CD4-positive, alpha-beta T cell treated with Interleukin-17A for 1 hour (primary cell): ENCODE data around the gene CYP24A1.

Experiments used
- DNase-seq: peaks from one replicate; pipeline ENCODE4 v3.0.0-alpha.2; 2020

The CYP24A1 gene

GRCh38 chr20:54172856-54173652, 732 bp downstream of the CYP24A1 start:
- no peak for DNase-seq

- no peak for DNase-seq
Measured at GRCh38 chr20:54172532-54172855, 1.3 kb downstream of the CYP24A1 start.

- DNase-seq, result no peak
Measured at GRCh38 chr20:54170963-54171362, 2.8 kb downstream of the CYP24A1 start.

- no peak for DNase-seq
Measured at GRCh38 chr20:54170026-54170471, 3.7 kb downstream of the CYP24A1 start.

GRCh38 chr20:54168961-54169862, 4.6 kb downstream of the CYP24A1 start:
- DNase-seq, result no peak

GRCh38 chr20:54167909-54168872, 5.6 kb downstream of the CYP24A1 start:
- DNase-seq, result no peak

- no peak for DNase-seq
Measured at GRCh38 chr20:54166987-54167662, 6.7 kb downstream of the CYP24A1 start.

- DNase-seq, result no peak
Measured at GRCh38 chr20:54165803-54166202, 8.0 kb downstream of the CYP24A1 start.

- no peak for DNase-seq
Measured at GRCh38 chr20:54165014-54165413, 8.8 kb downstream of the CYP24A1 start.

- DNase-seq, result no peak
Measured at GRCh38 chr20:54163402-54163801, 10.4 kb downstream of the CYP24A1 start.

GRCh38 chr20:54162378-54163009, 11.3 kb downstream of the CYP24A1 start:
- no peak for DNase-seq

- no peak for DNase-seq
Measured at GRCh38 chr20:54161821-54162149, 12.0 kb downstream of the CYP24A1 start.

GRCh38 chr20:54161008-54161820, 12.6 kb downstream of the CYP24A1 start:
- DNase-seq, result no peak

GRCh38 chr20:54160065-54161007, 13.4 kb downstream of the CYP24A1 start:
- no peak for DNase-seq

- no peak for DNase-seq
Measured at GRCh38 chr20:54158856-54159418, 14.8 kb downstream of the CYP24A1 start.

- no peak for DNase-seq
Measured at GRCh38 chr20:54158226-54158625, 15.6 kb downstream of the CYP24A1 start.

GRCh38 chr20:54156981-54157835, 16.6 kb downstream of the CYP24A1 start:
- DNase-seq, result no peak

- no peak for DNase-seq
Measured at GRCh38 chr20:54156522-54156921, 17.3 kb downstream of the CYP24A1 start.
